Activated CD4-positive, alpha-beta T cell treated with anti-CD3 and anti-CD28 coated beads, Interleukin-2, Interleukin-6, amounts not matched to agents 100 ng/mL and 50 ng/mL, durations not matched to agents 16 hours and 8 hours (primary cell): Measurements from ENCODE around the gene UNC80.
A peak's percentile ranks its signal among the peaks of the same experiment; 100 is the strongest.
"Not testable (repeated sequence)": the region's sequence is repeated elsewhere in the genome, so short reads cannot be mapped to it uniquely, and the experiment has no call there.

Experiments
- DNase-seq: peaks from one replicate; pipeline ENCODE4 v3.0.0-alpha.2; 2020

The UNC80 gene, protein sequence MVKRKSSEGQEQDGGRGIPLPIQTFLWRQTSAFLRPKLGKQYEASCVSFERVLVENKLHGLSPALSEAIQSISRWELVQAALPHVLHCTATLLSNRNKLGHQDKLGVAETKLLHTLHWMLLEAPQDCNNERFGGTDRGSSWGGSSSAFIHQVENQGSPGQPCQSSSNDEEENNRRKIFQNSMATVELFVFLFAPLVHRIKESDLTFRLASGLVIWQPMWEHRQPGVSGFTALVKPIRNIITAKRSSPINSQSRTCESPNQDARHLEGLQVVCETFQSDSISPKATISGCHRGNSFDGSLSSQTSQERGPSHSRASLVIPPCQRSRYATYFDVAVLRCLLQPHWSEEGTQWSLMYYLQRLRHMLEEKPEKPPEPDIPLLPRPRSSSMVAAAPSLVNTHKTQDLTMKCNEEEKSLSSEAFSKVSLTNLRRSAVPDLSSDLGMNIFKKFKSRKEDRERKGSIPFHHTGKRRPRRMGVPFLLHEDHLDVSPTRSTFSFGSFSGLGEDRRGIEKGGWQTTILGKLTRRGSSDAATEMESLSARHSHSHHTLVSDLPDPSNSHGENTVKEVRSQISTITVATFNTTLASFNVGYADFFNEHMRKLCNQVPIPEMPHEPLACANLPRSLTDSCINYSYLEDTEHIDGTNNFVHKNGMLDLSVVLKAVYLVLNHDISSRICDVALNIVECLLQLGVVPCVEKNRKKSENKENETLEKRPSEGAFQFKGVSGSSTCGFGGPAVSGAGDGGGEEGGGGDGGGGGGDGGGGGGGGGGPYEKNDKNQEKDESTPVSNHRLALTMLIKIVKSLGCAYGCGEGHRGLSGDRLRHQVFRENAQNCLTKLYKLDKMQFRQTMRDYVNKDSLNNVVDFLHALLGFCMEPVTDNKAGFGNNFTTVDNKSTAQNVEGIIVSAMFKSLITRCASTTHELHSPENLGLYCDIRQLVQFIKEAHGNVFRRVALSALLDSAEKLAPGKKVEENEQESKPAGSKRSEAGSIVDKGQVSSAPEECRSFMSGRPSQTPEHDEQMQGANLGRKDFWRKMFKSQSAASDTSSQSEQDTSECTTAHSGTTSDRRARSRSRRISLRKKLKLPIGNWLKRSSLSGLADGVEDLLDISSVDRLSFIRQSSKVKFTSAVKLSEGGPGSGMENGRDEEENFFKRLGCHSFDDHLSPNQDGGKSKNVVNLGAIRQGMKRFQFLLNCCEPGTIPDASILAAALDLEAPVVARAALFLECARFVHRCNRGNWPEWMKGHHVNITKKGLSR (N-terminal part only)

DNA sequence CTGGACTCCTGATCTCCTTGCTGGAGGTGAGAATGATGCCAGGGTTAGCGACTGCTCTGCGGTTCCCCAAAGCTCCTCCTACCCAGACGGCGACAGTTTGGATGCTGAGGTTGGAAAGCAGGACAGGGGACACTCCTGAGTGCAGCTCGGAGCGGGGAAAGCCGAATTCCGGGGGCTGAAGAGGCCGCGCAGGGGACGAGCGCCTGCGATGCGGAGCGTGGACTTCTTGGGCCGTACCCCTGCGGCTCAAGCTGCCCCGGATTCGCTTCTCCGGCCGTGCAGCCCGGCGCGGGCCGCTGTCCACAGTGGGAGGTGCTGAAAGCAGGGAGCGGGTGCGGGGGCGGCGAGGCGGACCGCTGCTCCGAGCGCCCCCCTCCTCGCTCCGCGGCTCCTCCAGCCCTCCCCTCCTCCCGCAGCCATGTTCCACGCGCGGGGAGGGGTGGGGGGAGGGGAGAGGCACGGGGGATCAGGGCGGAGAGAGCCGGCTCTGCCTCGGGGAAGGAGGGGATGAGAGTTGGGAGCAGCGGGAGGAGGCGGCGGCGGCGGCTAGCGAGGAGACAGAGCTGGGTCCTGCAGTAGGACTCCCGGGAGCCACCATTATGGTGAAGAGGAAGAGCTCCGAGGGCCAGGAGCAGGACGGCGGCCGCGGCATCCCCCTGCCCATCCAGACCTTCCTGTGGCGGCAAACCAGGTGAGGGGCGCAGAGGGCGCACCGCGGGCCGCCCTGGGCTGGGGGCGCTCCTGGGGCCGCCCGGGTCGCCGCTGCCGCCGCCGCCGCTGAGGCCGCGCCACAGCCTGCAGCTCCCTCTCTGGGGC is at the start of gene UNC80:
TSS of gene UNC80 (plus strand) at position 359 of the 816 bp plus-strand sequence. CDS start at position 600, 241 bp downstream.
- DNase-seq: peak; percentile 19

DNA sequence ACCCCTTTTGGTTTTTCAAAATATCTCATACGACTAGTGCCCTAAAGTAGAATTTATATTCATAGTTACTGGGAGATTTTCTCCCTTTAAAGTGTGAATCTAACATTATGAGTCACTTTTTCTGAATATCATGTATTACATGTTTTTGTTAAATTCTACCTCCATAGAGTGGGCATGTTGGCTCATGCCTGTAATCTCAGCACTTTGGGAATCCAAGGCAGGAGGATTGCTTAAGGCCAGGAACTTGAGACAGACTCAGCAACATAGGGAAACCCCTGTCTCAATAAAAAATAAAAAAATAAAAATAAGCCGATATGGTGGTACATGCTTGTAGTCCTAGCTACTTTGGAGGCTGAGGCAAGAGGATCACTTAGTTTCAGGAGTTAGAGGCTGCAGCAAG is 45.3 kb upstream of the UNC80 start:
- DNase-seq: no peak

DNA sequence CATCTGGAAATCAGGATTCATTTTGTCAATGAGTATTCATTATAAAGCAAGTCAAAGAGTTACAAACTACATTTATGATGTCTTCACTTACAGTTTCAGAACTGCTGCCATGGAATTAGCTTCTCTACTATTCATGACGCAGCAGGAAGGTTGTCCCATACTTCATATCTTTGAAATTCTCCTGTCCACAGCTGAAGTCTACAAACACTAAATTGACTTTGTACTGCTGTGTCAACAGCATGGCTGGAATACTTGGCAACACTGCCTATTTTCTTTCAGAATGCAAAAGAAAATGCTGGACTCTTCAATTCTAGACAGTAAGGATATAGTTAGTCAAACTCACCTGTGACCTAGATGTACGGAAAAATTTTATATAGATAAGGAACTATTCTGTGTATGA is 44.6 kb upstream of the UNC80 start:
- DNase-seq: no peak

DNA sequence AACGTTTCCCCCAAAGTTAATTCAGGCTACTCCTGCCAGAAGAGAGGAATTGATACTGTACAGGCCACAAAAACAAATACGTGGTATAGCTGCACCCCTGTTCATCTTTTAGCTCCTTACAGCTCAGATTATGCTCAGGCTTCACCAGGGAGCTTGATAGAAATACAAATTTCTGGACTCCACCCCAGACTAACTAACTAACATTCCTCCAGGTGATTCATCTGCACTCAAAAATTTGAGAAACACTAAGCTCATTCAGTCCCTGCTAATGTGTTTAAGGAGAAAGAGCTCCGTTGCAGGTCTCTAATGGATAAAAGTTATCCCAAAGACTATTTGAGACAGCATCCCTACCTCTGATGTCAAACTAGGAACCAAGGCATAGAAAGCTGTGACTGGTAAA is 36.8 kb upstream of the UNC80 start:
- DNase-seq: no peak

DNA sequence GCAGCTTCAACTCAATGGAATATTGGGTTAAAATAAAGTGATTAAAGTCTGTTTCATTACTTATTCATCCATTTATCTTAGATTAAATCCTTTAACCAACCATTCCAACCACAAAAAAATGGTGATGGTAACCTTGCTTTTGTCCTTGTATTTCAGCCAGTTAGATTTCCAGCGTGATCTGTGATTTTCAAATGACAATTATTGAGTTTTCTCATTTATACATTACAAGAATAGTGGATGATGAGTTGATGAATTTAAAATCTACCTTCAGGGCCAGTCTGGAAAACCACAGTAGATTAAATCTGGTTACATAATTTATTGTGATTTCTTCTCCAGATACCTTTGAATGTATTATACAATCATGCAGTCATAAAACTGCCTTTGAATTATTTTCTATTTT is 29.7 kb upstream of the UNC80 start:
- no peak for DNase-seq

DNA sequence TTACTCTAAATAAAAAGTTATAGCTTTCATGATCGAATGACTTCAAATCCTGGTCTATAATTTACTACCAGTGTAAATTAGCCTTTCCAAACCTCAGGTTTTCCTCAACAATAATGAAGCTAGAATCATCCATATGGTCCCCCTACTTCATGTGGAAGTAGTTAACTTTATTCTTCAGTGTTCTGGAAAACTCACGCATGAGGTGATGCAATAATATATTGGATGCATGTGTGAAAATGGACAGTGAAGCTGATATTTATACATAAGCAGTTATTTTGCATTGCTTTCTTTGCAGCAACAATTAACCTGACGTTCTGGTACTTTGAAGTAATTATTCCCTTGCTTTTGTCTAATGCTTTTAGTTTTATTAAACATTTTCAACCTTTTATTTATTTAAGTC is 18.6 kb upstream of the UNC80 start:
- DNase-seq: no peak

DNA sequence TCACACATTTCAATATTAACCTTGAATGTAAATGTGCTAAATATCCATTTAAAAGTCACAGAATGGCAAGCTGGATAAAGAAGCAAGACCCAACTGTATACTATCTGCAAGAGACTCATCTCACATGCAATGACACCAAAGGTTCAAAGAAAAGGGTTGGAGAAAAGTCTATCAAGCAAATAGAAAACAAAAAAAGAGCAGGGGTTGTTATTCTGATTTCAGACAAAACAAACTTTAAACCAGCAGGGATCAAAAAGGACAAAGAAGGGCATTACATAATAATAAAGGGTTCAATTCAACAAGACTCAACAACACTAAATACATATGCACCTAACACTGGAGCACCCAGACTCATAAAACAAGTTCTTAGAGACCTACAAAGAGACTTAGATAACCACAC is 14.5 kb upstream of the UNC80 start:
- DNase-seq: no peak

DNA sequence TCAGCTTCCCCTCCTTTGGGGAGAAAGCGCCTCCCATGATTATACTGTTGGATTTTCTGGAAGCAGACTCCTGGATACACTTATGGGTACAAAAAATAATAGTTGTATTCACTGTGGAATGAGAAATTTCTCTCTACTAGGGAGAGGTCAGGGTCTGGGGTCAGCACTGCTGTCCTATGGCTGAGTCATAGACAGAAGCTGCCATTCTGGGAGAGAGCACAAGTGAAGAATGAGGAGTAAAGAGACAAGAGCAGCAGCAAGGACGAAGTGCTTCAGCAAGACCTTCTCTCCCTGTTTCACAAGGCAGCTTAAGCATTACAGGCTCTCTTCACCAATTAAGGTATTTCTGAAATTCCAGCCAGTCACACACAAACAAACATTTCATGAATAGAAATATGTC is 10.1 kb upstream of the UNC80 start:
- DNase-seq: no peak

DNA sequence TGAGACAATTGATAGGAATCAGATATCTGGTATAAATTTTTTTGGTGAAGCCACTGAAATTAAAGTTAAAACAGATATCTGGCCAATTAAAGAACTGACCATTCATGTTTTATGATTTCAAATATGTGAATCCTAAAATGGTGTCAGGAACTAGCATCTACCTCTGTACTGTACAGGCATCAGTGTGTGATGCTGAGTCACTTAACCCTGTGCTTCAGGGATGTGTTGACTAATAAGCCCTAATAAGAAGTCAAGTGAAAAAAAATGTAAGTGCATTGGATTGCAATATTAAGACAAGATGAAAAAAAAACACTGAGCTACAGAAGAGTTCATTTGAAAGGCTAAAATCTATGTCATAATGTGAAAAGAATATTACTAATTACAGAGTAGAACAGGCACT is 9.1 kb upstream of the UNC80 start:
- DNase-seq: no peak

DNA sequence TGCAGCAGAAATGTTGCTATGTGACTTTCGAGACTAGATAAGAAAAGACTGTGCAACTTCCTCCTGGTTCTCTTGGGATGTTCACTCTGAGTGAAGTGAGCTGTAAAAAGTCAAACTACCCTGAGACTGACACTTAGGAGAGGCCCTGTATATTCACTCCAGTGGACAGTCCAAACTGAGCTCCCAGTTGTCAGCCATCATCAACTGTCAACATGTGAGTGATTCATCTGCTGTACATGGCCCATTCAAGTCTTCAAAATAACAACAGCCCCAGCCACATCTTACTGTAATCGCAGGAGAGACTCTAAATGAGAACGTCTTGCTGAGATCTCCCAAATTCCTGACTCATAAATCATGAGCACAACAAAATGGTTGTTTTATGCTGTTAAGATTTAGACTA is 8.5 kb upstream of the UNC80 start:
- DNase-seq: no peak

DNA sequence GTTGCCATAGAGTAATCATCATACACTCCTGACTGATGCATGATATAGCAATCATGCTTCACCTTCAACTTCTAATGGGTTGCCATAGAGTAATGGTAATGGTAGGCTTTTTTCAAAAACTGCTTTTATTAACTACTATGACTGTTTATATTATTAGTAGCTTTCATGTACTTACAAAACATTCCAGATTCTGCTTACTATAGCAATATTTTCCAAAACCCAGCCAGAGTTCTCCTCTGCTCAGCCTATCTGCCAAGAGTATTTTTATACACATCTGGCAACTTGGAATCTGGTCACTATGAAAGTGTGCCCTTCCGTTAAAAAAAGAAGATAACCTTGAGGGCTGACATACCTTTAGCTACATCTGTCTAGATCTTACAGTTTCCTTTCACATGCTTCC is 5.0 kb upstream of the UNC80 start:
- DNase-seq: no peak

DNA sequence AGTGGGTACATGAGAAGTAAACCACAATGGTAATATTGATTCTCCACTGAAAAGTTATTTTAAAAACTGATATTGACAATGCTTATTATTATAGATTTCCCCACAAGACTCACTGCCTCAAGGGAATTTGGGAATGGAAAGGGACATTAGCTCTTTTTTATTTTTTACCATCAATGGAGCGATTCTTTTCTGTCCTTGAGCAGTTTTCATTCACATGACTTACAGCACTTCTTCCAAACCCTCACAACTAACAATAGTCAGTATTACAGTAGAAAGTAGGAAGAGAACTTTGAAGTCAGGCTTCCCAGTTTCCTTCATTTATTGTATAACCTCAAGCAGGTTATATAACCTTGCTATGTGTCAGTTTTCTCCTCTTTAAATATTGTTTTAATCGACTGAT is 4.3 kb upstream of the UNC80 start:
- DNase-seq: no peak

DNA sequence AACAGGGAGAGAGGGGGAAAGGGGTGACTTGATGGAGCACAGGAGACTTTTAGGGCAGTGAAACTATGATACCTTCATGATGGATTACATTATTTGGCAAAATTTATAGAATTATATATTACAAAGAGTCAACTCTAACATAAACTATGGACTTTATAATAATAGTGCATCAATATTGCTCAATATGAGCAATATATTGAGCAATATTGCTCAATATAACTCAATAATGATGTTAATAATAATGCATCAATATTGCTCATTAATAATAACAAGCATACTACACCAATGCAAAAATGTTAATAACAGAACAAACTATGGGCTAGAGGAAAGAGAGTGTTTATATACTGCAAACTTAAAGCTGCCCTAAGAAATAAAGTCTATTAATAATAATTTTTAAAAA is 3.1 kb upstream of the UNC80 start:
- no peak for DNase-seq

DNA sequence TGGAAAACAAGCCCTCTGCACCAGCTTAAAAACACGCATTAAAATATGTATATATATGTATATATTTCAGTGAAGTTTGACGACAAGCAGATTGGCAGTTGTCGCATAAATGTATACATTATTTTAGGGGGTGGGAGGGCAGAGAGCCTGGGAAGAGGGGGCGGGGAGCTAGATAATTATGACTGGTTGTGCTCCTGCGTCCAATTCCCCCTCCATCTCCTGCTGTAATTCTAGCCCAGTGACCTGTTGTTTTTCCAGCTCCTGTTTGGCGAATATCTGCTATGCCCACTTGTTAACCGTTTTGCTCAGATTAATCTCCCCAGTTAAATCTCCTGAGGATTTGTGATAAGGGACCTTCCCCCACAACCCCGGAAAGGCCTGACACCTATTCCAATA is 656 bp downstream of the UNC80 start:
- DNase-seq: no peak

DNA sequence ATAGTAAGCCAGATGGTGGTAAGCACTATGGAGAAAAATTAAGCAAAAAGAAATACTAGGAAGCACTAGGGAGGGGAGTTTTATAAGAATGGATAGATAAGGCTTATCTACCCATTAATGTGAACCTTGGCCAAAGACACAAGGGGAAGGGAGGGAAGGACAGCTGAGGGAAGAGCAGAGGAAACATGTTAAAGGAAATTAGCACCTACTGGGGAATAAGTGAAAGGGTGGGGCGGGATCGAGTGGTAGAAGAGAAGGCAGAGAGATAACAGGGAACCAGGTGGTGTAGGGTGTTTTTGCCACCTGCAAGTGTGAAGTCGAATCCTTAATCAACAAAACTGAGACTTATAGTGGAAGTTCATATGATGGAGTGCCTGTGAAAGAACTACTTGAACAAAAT is 1.7 kb downstream of the UNC80 start:
- DNase-seq: no peak

DNA sequence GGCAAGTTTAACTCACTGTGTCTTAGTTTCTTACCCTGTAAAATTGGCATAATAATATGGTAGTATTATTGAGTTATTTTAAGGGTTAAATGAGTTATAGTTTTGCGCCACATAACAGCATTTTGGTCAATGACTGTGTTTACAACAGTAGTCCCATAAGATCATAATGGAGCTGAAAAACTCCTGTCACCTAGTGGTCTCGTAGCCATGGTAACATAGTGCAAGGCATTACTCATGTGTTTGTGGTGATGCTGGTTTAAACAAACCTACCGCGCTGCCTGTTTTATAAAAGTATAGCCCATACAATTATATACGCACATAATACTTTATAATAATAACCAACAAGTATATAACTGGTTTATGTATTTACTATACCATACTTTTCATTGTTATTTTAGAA is 15.8 kb downstream of the UNC80 start:
- no peak for DNase-seq

DNA sequence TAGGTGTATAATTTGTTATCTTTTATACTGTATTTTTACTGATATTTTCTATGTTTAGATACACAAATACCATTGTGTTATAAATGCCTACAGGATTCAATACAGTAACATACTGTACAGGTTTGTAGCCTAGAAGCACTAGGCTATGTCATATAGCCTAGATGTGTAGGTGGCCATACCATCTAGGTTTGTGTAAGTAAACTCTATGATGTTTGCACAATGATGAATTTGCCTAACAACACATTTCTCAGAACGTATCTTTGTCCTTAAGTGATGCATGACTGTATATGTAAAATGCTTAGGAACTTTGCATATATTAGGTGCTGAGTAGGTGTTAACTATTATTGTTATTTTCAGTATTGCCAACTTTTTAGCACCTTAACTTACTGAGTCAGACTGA is 17.3 kb downstream of the UNC80 start:
- no peak for DNase-seq

DNA sequence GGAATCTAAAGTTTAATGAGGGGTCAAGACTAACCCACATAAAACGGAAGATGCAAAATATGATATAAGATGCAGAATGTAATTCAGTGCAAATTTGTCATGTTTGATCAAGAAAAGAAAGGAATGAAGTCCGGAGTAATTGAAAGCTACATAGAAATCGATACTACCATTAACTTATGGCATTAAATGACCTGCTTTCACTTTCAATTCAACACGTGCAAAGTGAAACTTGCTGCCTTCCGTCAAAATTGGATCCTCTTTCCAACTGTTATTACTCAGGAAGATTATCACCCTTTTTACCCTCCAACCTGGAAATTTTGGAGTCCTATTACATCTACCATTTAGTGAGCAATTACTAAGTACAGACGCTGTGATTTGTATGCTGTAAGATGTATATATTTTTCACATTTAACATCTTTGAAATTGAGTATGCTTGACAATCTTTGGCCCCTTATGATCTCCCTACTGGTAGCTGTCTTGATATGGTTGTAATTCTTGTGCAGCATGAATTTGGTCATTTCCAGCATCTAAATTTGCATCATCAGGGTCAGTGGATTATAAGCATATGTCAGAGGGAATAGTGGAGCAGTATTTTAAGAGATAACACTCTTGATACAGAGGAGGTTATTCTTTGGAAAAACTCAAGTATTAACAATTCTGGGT is 18.6 kb downstream of the UNC80 start:
- DNase-seq: no peak

DNA sequence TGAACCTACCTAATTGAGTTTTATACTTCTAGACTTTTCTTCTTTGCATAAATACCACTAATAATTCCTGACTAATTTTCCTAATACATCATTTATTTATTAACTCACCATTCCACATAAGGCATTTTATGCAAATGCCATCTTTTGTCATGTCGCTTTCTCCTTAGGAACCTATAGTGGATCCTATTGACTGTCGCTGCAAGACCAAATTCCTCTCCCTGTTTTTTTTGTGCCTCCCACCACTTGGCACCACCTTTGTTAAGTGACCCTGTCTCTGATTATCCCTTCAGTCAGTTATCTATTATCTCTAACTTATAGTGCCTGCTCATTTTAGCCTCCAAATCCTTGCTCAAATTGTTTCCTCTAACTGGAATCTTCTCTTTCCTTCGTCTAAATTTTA is 19.5 kb downstream of the UNC80 start:
- no peak for DNase-seq

DNA sequence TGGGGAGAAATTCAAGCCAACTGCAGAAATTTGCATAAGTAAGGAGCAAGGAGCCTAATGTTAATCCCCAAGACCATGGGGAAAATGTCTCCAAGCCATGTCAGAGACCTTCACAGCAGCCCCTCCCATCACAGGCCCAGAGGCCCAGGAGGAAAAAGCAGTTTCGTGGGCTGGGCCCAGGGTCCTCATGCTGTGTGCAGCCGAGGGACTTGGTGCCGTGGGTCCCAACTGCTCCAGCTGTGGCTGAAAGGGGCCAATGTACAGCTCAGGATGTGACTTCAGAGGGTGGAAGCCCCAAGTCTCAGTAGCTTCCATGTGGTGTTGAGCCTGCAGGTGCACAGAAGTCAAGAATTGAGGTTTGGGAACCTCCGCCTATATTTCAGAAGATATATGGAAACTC is 23.8 kb downstream of the UNC80 start:
- not testable (repeated sequence) for DNase-seq

DNA sequence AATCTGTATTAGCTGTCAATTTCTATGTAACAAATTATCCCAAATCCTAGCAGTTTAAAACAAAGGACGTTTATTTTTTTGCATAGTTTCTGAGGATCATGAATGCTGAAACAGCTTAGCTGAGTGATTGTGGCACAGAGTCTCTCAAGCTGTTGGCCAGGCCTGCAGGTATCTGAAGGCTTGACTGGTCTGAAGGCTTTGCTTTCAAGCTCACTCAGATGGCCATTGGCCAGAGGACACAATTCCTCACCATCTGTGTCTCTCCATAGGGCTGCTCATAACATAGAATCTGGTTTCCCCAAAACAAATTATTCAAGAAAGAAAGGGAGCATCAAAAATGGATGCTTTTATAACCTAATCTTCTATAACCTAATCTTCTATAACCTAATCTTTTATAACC is 33.7 kb downstream of the UNC80 start:
- no peak for DNase-seq

DNA sequence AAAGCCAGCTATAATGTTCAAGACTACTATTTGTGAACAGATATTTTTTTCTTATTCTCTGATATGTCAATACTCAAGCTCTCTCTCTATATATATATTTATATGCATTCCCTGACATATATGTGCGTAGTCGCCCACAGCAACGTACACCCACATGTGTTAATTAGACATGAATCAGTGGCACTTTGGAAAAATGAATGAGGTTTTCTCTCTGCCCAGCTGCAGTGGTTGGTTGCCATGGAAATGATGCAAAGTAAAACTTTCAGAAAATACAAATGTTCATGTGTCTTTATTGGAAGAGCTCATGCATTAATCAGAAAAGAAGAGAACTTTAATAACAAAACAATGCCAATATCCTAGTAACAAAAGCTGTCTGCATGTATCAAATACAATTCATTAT is 34.7 kb downstream of the UNC80 start:
- DNase-seq: no peak
